GM19328 (cell line): ENCODE measurements around the gene CACNA1C.

ENCODE experiments used
- ATAC-seq: cut with Tn5 transposase; IDR thresholded peaks from one replicate; pipeline ENCODE4 v1.9.1; 2021; ENCODE audit warnings: mild to moderate bottlenecking, moderate library complexity; ENCODE audit not compliant: unreplicated experiment

The CACNA1C gene

DNA sequence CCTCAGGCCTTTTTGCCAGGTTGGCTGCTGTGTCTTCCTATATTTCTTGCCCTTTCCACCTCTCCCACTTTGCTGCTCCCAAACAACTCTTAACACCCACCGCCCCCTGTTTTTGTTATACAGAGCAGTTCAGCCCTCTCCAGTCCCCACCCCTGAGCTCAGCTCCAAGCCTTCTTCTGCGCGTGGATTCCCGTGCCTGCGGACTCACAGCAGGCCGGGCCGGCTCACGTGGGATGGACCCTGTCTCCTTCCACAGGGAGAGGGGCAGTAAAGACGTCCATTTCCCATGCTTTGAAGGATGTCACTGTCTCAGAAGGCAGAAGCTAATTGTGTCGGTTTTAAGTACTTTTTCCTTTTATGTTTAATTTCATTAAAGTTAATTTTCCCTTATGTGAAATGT is 139.4 kb downstream of the CACNA1C start:
- ATAC-seq = no peak

DNA sequence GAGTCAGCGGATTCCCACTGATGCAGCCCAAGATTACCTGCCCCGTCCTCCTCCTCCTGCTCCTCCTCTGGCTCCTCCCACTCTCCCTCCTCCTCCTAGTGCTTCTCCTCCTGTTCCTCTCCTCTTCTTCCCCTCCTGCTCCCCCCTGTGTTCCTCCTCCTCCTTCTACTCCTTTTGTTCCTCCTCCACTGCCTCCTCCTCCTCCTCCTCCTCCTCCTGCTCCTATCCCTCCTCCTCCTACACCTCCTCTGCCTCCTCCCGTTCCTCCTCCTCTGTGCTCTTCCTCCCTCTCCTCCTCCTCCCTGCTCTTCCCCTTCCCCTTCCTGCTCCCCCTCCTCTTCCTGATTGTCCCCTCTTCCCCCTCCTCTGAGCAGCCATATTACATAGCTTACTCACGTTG is 141.3 kb downstream of the CACNA1C start:
- no peak for ATAC-seq

DNA sequence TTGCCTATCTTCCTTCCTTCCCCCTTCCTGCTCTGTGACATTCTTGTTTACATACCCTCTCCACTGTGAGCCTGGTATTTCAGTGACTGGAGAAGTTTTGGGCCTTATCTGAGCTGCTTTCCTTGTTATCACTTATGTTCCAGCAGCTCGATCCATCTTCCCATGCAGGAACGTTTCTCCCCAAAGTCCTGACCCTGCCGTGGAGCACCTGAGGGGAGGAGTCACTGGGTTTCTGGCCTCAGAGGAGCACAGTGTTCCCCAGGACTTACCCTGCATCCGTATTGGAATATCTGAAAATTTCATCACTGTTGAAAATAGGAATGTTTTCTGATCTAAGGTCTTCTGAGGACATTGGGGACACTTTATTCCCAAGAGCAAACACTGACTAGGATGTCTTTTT is 141.8 kb downstream of the CACNA1C start:
- no peak for ATAC-seq

DNA sequence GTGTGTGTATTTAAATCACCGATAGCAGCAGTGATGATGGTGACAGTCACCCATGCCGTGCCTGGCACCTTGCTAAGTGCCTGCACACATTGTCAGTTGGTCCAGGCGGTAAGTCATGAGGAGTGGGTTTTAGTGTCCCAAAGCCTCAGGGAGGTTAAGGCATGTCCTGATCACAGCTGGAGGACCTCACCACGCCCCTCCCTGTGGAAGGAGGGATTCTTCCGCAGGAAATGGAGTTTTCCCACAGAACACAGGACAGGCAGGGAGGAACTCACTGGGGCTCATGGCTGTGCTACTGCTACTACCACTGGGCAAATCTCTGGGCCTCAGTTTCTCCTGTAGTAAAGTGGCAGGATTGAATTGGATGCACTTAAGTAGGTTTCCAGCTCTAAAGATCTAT is 142.3 kb downstream of the CACNA1C start:
- ATAC-seq = no peak

GRCh38 chr12:2198005-2198501 is 145.3 kb downstream of the CACNA1C start:
- ATAC-seq = no peak

DNA sequence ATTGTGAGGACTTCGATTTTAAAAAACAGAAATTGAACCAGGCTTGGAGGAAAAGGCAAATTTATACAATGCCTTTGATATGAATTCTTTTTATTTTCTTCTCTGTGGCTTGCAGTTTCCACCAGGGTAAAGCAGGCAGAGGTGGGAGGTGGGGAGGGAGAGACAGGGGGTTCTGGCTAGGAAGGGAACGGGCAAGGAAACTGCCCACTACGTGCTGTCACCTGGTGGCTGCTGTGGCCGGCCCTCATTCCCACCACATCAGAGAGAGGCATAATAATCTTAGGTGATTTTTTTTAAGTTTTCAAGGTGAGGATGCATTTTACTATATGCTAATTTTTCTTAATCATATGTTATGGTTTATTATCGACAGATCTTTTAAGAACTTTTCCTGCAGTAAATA is 145.8 kb downstream of the CACNA1C start:
- ATAC-seq = no peak

DNA sequence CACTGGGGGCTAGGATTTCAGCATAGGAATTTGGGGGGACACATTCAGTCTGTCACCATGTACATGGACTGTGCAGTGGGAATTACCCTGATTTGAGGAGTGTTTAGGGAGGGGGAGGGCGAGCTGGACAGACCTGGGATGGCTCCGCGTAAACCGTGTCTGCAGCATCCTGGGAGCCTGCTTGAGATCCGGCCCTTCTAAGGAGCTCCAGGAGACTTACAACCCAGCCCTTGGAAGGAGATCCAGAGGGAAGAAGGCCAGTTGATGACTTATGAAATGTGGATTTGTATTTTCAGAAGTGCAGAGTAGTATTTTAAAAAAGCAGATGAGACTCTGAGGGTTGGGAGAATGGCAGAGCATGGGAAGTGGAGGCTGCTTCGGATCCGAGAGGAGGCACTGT is 153.2 kb downstream of the CACNA1C start:
- no peak for ATAC-seq

GRCh38 chr12:2208837-2209635 is 156.2 kb downstream of the CACNA1C start:
- no peak for ATAC-seq

DNA sequence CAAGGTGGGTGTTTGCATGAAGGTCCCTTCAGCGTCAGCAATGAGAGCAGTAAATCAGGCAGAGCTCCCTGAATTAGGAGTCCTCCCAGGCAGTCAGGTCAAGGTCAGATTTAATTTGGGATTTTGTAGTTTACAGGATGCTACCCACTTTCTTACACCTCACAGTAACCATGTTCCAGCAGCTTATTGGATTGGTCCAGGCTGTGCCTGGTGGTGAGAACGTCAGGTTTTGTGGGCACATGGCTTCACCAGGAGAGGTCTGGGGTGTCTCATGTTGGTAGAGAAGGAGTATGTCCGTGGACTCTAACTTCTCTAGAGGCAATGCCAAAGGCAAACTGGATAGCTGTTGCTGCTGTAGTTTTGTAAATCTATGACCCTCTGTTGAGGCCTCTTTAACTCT is 158.3 kb downstream of the CACNA1C start:
- no peak for ATAC-seq

GRCh38 chr12:2212537-2212936 is 159.8 kb downstream of the CACNA1C start:
- ATAC-seq = no peak

GRCh38 chr12:2212971-2213869 is 160.4 kb downstream of the CACNA1C start:
- no peak for ATAC-seq

- no peak for ATAC-seq
These were observed 161.6 kb downstream of the CACNA1C start for GRCh38 chr12:2214411-2214810.

DNA sequence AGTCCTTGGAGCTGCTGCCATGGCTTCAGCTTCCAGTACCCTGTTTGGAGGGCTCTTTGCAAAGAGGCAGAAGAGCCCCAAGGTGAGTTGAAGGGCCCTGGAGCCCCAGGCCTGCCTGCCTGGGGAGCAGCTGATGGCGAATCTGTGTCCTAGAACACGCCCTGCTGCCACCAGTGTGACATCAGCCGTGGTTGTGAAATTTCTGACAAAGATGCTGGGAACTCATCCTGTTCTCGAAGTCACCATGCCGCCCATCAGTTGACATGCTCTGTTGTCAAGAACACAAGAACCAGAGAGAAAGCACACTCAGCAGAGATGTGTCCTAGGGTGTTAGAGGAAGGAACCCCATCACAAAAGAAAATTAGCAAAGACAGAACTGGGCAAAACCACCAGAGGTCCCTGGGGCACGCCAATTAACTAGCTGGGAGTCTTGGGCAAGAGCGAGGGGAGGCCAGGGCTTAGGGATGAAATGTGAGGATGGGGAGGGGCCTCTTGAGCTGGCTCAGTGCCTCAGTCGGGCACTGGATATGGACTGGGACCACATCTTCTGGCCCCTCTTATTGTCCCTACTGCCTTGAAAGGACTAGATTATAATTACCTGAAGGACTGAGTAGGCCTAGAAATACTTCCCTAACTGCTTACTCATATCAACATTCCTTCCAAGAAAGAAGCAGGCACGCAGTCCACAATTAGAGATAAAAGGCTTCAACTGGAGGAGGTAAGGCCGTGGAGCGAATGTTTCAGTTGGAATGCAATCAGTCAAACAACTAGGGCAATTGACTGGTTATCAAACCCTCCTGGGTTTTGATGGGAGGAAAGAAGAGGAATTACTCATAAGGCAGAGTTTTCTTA is 163.1 kb downstream of the CACNA1C start:
- no peak for ATAC-seq

DNA sequence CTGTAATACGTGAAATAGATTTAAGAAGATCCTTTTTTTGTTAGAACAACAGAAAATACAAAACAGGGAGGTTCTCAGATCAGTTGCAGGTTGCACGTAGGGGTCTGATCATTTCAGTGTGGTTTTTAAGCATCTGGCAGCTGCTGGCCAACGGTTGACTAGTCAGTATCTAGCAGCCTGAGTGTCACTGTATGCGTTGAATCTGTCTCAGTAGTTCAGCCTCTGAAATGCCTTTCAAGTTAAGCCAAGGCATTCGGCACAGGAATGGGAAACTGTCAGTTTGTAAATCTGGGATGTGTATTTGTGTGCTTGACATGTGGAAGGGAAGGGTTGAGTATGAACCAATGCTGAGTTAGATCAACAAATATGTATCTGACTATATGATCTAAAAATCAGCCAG is 165.9 kb downstream of the CACNA1C start:
- no peak for ATAC-seq

GRCh38 chr12:2221030-2221621 is 168.3 kb downstream of the CACNA1C start:
- no peak for ATAC-seq

- no peak for ATAC-seq
These were observed 169.9 kb downstream of the CACNA1C start for GRCh38 chr12:2222691-2223090.

DNA sequence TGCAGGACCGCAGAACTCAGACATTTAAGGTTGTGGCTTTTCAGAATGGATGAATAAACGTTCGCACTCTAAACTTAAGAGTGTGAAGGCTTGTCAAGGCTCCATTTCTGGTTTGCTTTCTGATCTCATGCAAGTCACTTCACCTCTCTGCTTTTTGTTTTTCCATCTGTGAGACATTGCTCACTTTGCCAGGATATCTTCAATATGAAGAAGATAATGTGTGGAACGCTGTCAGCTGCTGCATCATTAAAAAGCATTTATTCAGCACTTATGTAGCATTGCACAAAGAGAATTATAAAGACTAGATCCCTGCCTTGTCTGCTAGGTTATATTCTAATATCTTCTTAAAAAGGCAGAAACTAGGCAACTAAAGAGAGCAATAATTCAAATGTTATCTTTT is 172.2 kb downstream of the CACNA1C start:
- ATAC-seq = no peak

- ATAC-seq = no peak
These were observed 172.9 kb downstream of the CACNA1C start for GRCh38 chr12:2225696-2226095.

DNA sequence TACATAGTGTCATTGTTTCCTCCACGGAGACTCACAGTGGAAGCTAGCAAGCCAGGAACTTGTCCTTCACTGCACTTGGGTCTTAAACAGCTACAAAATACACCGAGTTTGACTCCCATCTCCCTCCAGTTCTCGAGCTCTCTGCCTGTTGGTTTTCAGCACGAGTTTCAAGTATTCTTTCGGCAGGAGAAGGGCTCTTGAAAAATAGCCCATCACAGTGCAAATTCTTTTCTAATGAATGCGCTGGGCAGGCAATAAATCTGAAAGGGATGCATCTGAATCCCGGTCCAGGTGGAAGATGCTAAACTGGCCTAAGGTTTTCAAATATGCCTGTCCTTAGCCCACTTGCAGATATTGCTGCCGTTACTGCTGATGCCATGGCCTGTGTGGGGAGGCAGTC is 173.9 kb downstream of the CACNA1C start:
- no peak for ATAC-seq

DNA sequence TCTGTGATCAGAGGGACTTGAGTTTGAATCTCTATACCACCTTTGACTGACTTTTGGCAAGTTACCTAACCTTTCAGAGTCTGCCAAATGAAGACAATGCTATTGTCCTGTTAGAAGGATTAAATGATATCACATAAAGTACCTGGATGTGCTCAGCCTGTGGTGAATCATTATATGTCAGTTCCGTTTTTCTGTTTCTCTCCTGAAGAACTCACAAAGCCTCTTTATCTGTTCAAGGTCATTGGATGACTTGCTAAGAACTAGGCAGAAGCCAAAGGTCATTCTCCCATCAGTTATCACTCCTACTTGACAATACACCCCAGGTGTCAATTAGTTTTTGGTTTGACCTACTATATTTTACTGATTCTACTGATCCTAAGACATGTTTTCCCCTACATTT is 174.6 kb downstream of the CACNA1C start:
- no peak for ATAC-seq

DNA sequence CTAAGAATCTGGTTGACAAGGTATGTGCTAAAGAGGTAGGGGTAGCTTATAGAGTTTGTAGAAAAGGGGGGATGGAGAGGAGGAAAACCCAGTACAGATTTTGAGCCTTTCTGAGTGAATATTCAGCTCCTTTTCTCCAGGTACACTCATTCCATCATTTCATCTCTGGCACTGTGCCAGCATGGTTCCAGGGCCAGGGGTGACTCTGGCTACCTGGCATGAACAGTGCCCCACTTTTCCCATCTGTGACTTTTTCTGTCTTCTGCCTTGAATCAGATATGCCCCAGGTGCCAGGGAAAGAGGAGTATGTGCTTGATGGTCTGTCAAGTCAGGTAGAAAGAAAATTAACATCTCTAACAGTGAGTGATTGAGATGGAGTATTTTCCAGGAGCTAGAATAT is 175.7 kb downstream of the CACNA1C start:
- no peak for ATAC-seq
